Measurements from ENCODE around the gene OSBPL5.

Gene OSBPL5

DNA sequence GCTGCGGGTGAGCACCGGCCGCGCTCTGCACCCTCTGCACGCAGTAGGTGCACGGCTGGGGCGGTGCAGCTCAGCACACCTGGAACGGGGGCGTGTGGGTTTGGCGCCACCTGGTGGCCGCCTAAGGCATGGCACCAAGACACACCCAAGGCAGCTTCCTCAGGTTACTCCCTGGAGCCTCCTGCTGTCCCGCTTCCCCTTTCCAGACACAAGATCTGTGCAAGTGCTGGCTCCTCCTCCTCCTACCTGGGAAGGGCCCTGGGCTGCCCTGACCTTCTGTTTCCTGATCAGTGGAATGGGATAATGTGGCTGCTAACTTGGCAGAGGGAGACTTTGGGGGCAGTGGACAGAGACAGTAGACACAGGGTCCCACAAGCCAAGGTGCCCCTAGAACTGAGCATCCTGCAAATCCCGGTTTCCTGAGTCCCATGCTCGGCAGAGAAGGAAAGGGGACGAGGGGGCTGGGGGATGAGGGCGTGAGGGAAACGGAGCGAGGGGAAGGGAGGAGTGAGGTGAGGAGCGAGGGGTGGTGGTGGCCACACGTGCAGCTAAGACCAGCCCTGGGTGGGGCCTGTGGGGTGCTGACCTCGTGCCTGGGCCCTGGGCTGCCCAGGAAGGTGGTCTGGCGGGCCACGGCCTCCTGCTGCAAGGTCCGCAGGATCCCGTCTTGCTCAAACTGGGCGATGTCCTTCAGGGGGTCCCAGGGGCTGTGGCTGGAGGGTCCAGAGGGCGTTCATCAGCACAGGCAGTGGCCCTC is 73.1 kb downstream of the OSBPL5 start (continued):
- TF ChIP-seq ZFHX2 (tag by site-specific recombination; conservative IDR thresholded peaks at IDR 0.05) = peak; percentile 60
- TF ChIP-seq, protein P1, sequence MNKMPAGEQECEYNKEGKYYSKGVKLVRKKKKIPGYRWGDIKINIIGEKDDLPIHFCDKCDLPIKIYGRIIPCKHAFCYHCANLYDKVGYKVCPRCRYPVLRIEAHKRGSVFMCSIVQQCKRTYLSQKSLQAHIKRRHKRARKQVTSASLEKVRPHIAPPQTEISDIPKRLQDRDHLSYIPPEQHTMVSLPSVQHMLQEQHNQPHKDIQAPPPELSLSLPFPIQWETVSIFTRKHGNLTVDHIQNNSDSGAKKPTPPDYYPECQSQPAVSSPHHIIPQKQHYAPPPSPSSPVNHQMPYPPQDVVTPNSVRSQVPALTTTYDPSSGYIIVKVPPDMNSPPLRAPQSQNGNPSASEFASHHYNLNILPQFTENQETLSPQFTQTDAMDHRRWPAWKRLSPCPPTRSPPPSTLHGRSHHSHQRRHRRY (tag by site-specific recombination; IDR thresholded peaks at IDR 0.05) = no peak
- no peak for TF ChIP-seq ZNF366 (tag by site-specific recombination; conservative IDR thresholded peaks at IDR 0.05)
- TF ChIP-seq ZNF24 (tag by site-specific recombination; IDR thresholded peaks at IDR 0.05) = no peak
- TF ChIP-seq ZNF623 (tag by site-specific recombination; IDR thresholded peaks at IDR 0.05) = no peak
- TF ChIP-seq ZNF785 (tag by site-specific recombination; IDR thresholded peaks at IDR 0.05) = no peak
- TF ChIP-seq IKZF3 (tag by site-specific recombination; IDR thresholded peaks at IDR 0.05) = peak; percentile 58; the same call in 1 of the 2 replicates
- TF ChIP-seq GLI4 (tag by site-specific recombination; IDR thresholded peaks at IDR 0.05) = no peak
- TF ChIP-seq ZNF571 (tag by site-specific recombination; IDR thresholded peaks at IDR 0.05) = no peak
- no peak for TF ChIP-seq ZBTB1 (tag by site-specific recombination; IDR thresholded peaks at IDR 0.05)
- no peak for TF ChIP-seq ZNF501 (tag by site-specific recombination; IDR thresholded peaks at IDR 0.05)
- TF ChIP-seq, protein P2, sequence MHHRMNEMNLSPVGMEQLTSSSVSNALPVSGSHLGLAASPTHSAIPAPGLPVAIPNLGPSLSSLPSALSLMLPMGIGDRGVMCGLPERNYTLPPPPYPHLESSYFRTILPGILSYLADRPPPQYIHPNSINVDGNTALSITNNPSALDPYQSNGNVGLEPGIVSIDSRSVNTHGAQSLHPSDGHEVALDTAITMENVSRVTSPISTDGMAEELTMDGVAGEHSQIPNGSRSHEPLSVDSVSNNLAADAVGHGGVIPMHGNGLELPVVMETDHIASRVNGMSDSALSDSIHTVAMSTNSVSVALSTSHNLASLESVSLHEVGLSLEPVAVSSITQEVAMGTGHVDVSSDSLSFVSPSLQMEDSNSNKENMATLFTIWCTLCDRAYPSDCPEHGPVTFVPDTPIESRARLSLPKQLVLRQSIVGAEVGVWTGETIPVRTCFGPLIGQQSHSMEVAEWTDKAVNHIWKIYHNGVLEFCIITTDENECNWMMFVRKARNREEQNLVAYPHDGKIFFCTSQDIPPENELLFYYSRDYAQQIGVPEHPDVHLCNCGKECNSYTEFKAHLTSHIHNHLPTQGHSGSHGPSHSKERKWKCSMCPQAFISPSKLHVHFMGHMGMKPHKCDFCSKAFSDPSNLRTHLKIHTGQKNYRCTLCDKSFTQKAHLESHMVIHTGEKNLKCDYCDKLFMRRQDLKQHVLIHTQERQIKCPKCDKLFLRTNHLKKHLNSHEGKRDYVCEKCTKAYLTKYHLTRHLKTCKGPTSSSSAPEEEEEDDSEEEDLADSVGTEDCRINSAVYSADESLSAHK (tag by site-specific recombination; IDR thresholded peaks at IDR 0.05) = no peak
- TF ChIP-seq TCF7L2 (IDR thresholded peaks at IDR 0.05; ENCODE audit: borderline replicate concordance, low read depth, low read length) = no peak
- no peak for TF ChIP-seq ZNF560 (tag by site-specific recombination; IDR thresholded peaks at IDR 0.05; ENCODE audit: borderline replicate concordance)
- TF ChIP-seq, protein P3, sequence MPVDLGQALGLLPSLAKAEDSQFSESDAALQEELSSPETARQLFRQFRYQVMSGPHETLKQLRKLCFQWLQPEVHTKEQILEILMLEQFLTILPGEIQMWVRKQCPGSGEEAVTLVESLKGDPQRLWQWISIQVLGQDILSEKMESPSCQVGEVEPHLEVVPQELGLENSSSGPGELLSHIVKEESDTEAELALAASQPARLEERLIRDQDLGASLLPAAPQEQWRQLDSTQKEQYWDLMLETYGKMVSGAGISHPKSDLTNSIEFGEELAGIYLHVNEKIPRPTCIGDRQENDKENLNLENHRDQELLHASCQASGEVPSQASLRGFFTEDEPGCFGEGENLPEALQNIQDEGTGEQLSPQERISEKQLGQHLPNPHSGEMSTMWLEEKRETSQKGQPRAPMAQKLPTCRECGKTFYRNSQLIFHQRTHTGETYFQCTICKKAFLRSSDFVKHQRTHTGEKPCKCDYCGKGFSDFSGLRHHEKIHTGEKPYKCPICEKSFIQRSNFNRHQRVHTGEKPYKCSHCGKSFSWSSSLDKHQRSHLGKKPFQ (tag by site-specific recombination; IDR thresholded peaks at IDR 0.05) = no peak
- no peak for TF ChIP-seq GLIS2 (tag by site-specific recombination; IDR thresholded peaks at IDR 0.05)
- TF ChIP-seq ZNF23 (tag by site-specific recombination; IDR thresholded peaks at IDR 0.05; ENCODE audit: borderline replicate concordance) = no peak
- no peak for TF ChIP-seq ZNF76 (tag by site-specific recombination; IDR thresholded peaks at IDR 0.05; ENCODE audit: borderline replicate concordance, low read depth)
- TF ChIP-seq KLF10 (tag by site-specific recombination; IDR thresholded peaks at IDR 0.05) = no peak
- TF ChIP-seq HOXC10 (CRISPR knock-in tag; IDR thresholded peaks at IDR 0.05) = no peak
- no peak for TF ChIP-seq ZNF555 (tag by site-specific recombination; conservative IDR thresholded peaks at IDR 0.05)
- no peak for TF ChIP-seq ZNF830 (tag by site-specific recombination; IDR thresholded peaks at IDR 0.05; ENCODE audit: low read depth)
- no peak; the same call in 1 of the 2 replicates for TF ChIP-seq GLIS1 (tag by site-specific recombination; IDR thresholded peaks at IDR 0.05)
- peak; percentile 92; the same call in 1 of the 2 replicates for TF ChIP-seq ZNF2 (tag by site-specific recombination; IDR thresholded peaks at IDR 0.05)
- no peak for TF ChIP-seq PRDM1 (tag by site-specific recombination; IDR thresholded peaks at IDR 0.05)
- no peak for TF ChIP-seq ZFP41 (tag by site-specific recombination; IDR thresholded peaks at IDR 0.05; ENCODE audit: borderline replicate concordance)
- no peak for TF ChIP-seq ZNF37A (tag by site-specific recombination; IDR thresholded peaks at IDR 0.05)
- TF ChIP-seq, protein P4, sequence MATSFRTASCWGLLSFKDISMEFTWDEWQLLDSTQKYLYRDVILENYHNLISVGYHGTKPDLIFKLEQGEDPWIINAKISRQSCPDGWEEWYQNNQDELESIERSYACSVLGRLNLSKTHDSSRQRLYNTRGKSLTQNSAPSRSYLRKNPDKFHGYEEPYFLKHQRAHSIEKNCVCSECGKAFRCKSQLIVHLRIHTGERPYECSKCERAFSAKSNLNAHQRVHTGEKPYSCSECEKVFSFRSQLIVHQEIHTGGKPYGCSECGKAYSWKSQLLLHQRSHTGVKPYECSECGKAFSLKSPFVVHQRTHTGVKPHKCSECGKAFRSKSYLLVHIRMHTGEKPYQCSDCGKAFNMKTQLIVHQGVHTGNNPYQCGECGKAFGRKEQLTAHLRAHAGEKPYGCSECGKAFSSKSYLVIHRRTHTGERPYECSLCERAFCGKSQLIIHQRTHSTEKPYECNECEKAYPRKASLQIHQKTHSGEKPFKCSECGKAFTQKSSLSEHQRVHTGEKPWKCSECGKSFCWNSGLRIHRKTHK (tag by site-specific recombination; IDR thresholded peaks at IDR 0.05) = no peak
- TF ChIP-seq ZNF48 (tag by site-specific recombination; IDR thresholded peaks at IDR 0.05) = no peak
- TF ChIP-seq ZNF221 (tag by site-specific recombination; IDR thresholded peaks at IDR 0.05; ENCODE audit: borderline replicate concordance) = no peak

All from HEK293 (cell line).